ENCODE results near the gene MARVELD3.
"Not testable (repeated sequence)": the region's sequence is repeated elsewhere in the genome, so short reads cannot be mapped to it uniquely, and the experiment has no call there.

Gene MARVELD3, protein sequence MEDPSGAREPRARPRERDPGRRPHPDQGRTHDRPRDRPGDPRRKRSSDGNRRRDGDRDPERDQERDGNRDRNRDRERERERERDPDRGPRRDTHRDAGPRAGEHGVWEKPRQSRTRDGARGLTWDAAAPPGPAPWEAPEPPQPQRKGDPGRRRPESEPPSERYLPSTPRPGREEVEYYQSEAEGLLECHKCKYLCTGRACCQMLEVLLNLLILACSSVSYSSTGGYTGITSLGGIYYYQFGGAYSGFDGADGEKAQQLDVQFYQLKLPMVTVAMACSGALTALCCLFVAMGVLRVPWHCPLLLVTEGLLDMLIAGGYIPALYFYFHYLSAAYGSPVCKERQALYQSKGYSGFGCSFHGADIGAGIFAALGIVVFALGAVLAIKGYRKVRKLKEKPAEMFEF

DNA sequence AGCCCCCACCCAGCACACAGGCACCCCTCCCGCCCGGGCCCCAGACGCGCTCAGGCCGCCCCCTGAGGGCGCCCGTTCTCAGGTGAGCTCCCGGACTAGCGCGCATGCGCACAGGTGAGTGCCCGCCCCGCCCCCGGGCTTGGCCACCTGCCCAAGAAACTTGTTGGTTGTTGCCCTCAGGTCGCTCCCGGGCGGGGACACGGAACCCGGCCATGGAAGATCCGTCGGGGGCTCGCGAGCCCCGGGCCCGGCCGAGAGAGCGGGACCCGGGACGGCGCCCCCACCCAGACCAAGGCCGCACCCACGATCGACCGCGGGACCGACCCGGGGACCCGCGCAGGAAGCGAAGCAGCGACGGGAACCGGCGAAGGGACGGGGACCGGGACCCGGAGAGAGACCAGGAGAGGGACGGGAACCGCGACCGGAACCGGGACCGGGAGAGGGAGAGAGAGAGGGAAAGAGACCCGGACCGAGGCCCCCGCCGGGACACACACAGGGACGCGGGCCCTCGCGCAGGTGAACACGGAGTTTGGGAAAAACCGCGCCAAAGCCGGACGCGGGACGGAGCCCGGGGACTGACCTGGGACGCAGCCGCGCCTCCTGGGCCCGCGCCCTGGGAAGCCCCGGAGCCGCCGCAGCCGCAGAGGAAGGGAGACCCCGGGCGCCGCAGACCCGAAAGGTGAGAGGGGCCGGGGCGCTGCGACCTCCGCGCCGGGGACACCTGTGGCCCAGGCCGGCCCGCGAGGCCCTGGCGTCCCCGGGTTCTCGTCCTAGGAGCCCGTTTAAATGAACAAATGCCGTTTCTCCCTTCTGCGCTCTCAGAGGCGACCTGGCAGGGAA is at the start of gene MARVELD3:
Gene MARVELD3, plus strand, starts transcription at position 167 of the 840 bp plus-strand sequence. Its CDS starts 46 bp downstream, at position 213.
- in situ Hi-C loops (cut with HindIII; ENCODE audit: low sequenced_read_pairs): no loop called here

DNA sequence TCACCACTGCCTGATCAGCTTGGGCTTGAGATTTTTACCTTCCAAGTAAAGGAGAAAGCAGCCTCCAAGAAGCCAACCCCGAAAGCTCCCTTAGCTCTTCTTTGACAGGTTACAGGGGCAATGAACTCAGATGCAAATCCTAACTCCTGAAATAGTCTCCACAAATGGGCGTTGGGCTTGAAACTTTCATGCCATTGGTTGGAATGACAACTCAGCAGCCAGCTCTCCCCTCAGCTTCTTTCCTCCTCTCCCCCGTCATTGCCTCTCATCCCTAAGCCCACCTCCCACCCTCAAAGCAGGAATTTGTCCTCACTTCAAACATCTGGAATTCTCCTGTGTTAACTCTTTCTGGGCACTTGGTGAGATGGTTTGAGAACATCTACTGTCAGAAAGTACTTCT is 49.0 kb upstream of the MARVELD3 start, which contains the start of gene TAT:
Gene TAT, minus strand, starts transcription at position 122 of the 400 bp plus-strand sequence. CDS start 677 bp downstream, outside the sequence.
- in situ Hi-C loops (cut with HindIII; ENCODE audit: low sequenced_read_pairs): no loop called here

DNA sequence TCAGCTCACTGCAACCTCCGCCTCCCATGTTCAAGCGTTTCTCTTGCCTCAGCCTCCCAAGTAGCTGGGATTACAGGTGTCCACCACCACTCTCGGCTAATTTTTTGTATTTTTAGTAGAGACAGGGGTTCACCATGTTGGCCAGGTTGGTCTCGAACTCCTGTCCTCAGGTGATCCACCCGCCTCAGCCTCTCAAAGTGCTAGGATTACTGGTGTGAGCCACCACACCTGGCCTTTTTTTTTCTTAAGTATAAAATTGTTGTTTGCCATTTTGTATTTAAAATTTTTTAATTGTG is 43.5 kb upstream of the MARVELD3 start:
- in situ Hi-C loops (cut with HindIII; ENCODE audit: low sequenced_read_pairs): not testable (repeated sequence)

DNA sequence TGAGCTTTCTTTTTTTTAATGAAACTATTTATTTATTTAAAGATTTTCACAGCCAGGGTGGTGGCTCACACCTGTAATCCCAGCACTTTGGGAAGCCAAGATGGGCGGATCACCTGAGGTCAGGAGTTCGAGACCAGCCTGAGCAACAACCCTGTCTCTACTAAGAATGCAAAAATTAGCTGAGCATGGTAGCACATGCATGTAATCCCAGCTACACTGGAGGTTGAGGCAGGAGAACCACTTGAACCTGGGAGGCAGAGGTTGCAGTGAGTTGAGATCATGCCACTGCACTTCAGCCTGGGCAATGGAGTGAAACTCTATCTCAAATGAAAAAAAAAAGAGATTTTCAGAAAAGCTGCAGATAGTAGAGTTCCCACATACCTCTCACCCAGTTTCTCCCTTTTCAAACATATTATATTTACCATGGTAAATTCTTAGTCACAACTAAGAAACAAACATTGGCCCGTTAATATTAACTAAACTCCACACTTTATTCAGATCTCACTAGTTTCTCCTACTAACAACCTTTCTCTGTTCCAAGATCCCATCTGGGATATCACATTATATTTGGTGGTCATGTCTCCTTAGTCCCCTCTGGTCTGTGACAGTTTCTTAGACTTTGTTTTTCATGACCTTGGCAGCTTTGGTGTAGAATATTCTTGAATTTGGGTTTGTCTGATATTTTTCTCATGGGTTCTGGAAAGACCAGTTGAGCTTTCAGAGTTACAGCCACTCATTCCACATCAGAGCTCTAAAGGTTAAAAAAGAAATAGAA is 41.3 kb upstream of the MARVELD3 start:
- in situ Hi-C loops (cut with HindIII; ENCODE audit: low sequenced_read_pairs): no loop called here

DNA sequence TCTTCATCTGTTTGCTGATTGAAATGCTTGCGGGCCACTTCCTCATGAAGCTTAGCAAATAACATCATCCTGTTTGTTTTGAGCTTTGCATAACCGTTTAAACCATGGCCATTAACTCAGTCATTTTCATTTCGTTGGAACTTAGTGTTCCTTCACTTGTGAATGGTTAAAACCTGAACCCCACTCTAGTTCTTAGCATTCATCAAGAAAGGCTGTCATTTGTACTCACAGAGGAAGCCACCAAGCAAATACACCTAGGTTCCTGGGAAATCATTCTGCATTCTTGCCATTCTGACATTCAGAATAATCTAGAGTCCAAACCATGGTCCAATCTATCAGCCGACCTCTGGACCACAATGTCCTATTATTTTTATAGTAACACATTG is 40.7 kb upstream of the MARVELD3 start:
- in situ Hi-C loops (cut with HindIII; ENCODE audit: low sequenced_read_pairs): no loop called here

DNA sequence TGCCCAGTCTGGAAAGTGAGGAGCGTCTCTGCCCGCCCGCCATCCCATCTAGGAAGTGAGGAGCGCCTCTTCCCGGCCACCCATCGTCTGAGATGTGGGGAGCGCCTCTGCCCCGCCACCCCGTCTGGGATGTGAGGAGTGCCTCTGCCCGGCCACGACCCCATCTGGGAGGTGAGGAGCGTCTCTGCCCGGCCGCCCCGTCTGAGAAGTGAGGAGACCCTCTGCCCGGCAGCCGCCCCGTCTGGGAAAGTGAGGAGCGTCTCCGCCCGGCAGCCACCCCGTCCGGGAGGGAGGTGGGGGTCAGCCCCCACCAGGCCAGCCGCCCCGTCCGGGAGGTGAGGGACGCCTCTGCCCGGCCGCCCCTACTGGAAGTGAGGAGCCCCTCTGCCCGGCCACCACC is 36.6 kb upstream of the MARVELD3 start:
- in situ Hi-C loops (cut with HindIII; ENCODE audit: low sequenced_read_pairs): not testable (repeated sequence)

DNA sequence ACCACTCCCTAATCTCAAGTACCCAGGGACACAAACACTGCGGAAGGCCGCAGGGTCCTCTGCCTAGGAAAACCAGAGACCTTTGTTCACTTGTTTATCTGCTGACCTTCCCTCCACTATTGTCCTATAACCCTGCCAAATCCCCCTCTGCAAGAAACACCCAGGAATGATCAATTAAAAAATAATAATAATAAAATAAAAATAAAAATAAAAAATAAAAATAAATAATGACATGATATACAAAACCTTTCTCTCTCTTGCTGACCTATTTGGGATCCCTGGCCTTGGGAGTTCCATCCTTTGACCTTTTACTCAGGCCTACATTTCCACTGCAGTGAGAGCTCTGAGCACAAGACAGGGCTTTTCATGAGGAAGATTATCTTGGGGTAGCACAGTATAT is 35.9 kb upstream of the MARVELD3 start:
- in situ Hi-C loops (cut with HindIII; ENCODE audit: low sequenced_read_pairs): not testable (repeated sequence)

DNA sequence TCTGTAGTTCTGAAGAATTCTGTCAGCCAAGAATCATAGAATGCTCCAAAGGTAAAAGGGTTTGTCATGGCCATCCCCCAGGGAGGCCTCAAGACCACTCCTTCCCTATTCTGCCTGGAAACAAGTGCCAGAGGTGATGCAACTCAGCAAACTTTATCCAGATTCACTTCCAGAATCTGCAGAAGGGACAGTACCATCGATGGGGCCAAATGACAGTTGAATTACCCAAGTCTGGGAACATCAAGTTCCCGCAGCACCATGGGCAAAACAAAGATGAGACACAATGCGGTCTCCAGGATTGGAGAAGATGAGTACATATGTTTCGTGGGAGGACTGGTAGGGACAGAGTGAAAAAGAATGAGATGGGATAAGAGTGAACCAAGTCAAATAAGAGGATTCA is 35.4 kb upstream of the MARVELD3 start:
- in situ Hi-C loops (cut with HindIII; ENCODE audit: low sequenced_read_pairs): no loop called here

DNA sequence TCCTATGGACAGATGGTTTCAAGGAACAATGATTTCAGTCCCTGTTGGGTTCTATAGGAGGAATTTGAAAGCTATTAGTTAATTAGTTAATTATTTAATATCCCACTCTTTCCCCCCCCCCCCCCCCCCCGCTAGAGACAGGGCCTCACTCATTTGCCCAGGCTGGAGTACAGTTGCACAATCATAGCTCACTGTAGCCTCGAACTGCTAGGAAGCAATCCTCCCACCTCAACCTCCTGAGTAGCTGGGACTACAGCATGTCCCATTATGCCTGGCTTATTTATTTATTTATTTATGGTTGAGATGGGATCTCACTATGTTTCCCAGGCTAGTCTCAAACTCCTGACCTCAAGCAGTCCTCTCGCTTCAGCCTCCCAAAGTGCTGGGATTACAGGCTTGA is 34.1 kb upstream of the MARVELD3 start:
- in situ Hi-C loops (cut with HindIII; ENCODE audit: low sequenced_read_pairs): no loop called here

DNA sequence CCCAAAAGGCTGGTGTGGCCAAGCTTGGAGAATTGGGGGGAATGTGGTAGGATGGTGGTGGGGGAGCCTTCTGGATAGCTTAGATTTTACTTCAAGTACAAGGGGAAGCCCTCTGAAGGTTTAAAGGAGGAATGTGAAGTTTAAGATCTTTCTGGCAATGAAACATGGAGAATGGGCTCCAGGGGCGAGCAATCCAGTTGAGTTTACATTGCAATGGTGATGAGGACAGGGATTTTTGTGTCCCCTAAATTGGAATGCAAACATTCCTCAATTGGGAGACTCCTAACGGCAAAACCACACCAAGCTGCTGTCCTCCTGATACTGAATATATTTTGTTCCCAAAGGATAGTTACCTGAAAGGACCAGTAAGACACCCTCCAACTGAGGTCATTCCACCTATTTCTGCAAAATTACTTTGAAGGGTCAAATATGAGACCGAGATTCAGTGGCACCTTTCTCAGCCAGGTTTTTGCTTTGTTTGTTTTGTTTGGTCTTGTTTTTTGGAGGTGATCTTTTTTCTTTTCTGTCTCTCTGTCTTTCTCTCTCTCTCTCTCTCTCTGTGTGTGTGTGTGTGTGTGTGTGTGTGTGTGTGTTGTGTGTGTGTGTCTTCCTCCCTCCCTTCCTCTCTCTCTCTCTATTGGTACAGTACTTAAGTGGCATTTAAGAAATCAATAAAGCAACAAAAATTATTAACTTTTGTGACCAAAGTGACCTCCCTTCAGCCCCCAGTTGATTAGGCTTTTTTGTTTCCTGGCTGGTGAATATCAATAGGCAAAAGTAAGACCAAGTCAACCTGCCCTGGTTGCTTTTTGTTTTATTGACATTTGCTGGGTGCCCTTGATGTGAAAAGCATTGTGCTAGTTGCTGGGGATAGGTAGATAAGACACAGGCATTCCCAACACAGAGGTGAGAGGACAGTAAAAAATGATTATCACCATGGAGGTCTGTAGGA is 32.7 kb upstream of the MARVELD3 start:
- in situ Hi-C loops (cut with HindIII; ENCODE audit: low sequenced_read_pairs): no loop called here

DNA sequence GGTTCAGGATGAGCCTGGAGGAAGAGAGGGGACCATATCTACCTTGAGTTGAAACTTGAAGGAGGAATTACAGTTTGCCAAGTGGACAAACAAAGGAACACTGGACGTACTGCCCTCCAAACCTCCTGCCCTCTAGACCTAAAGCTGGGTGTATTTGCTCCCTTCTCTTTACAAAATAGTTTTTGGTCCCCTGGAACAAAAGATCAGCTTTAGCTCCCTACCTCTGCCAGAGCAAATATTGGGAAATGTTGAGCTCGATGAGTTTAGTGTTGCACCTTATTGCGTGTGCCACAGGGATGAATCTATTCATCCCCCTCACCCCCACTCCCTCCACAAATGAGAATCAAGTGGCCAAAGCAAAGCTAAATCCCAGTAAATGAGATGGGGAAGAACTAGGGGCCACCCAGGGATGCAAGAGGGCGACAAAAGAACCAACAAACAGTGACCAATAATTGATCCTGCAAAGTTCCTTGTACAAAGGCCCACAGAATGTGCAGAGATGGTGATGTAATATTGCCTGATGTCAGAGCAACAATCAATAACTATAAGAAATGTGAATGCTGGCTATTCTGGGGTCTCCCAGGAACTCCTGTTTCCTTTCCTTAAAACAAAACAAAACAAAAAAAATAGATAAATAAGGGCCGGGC is 31.9 kb upstream of the MARVELD3 start:
- in situ Hi-C loops (cut with HindIII; ENCODE audit: low sequenced_read_pairs): no loop called here

DNA sequence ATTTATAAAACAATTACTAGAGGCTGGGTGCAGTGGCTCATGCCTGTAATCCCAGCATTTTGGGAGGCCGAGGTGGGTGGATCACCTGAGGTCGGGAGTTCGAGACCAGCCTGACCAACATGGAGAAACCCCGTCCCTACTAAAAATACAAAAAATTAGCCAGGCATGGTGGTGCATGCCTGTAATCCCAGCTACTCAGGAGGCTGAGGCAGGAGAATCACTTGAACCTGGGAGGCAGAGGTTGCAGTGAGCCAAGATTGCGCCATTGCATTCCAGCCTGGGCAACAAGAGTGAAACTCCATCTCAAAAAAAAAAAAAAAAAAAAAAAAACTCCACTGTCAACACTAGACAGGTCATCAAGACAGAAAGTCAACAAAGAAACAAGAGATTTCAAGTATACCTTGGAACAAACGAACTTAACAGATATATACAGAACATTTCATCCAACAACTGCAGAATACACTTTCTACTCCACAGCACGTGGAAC is 30.6 kb upstream of the MARVELD3 start:
- in situ Hi-C loops (cut with HindIII; ENCODE audit: low sequenced_read_pairs): not testable (repeated sequence)

DNA sequence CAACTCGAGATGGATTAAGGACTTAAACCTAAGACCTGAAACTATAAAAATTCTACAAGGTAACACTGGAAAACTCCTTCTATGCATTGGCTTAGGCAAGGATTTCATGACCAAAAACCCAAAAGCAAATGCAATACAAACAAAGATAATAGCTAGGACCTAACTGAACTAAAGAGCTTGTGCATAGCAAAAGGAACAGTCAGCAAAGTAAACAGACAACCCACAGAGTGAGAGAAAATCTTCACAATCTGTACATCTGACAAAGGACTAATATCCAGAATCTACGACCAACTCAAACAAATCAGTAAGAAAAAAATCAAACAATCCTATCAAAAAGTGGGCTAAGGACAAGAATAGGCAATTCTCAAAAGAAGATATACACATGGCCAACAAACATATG is 27.6 kb upstream of the MARVELD3 start:
- in situ Hi-C loops (cut with HindIII; ENCODE audit: low sequenced_read_pairs): not testable (repeated sequence)

DNA sequence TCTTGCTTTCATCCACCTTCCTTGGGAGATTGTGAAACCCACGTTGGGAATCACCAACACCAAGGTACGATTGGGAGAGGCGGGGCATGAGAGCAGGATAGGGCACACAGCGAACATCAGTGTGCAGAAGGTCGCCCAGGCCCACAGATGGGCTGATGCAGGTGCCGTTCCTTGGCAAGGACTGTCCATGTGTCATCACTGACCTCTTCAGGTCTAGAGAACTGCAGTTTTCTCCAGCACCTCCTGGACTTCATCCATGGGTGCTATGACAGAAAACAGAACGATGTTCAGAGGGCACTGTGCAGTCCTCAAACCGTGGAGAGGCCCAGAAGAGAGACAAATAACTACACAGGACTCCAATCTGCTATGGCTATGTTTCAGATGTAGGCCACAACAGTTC is 25.2 kb upstream of the MARVELD3 start:
- in situ Hi-C loops (cut with HindIII; ENCODE audit: low sequenced_read_pairs): no loop called here

DNA sequence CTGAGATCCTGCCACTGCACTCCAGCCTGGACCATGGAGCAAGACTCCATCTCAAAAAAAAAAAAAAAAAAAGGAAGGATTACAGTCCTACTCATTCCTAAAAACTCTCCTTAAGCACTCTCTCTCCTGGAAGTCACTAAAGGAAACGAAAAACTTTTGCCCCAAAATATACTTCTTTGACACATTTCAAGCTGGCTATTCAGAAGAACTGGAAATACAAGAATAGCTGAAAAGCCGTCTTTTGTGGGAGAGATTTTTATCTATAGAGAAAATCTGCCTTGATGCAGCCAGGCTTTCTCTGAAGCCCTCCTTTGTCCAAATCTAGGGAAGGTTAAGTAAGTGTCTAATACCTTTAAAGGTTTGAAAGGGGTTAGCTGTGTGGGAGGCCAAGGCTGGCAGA is 16.9 kb upstream of the MARVELD3 start:
- in situ Hi-C loops (cut with HindIII; ENCODE audit: low sequenced_read_pairs): no loop called here

DNA sequence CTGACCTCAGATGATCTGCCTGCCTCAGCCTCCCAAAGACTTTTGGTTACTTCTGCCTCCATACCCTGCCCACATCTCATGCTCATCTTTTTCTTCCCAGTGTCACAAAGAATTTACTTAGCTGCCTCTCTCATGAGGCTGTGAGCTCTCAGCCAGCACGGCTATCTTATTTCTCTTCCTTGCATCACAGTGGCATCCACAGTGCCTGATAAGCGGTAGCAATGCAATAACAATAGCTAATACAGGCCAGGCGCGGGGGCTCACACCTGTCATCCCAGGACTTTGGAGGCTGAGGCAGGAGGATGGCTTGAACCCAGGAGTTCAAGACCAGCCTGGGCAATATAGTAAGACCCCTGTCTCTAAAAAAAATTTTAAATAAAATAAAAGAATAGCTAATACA is 15.5 kb upstream of the MARVELD3 start:
- in situ Hi-C loops (cut with HindIII; ENCODE audit: low sequenced_read_pairs): no loop called here

DNA sequence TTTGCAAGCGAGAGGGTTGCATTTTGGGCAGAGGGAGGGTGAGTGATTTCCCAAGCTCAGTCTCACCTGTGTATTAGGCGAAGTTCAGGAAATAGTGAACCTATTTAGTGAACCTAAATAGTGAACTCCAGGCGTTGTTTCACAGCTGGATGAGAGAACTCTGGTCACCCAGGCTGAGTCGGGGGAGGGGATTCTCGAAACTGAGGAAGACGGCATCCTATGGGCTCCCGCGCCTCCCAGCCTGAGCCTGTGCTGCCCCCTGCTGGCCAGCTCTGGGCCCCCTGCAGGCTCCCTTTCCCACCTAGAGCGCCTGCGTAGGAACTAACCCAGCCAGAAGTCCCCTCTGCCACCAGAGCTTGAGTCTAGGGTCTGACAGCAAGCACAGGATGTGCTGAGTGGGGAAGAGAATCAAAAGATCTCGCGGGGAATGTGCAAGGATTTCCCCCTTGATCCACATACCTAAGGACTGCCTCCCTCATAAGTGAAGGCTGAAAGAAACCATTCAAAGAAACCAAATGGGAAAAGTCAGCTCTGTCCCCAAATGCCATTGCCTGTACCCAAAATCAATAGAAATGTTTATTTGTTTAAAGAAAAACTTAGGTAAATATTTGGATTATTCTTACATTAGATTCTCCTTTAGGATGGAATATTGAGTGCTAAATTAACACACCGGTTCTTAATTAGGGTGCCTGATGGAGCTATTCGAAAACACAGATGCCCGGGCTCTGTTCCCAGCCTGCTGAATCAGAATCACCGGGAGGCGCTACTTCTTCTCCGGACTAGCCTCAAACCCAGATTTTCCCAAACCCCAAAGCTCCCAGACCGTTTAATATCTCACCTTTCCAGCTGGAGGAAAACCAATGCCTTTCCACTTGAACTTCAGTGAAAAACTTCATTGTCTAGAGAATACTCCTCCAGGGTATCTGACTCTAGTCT is 14.8 kb upstream of the MARVELD3 start:
- in situ Hi-C loops (cut with HindIII; ENCODE audit: low sequenced_read_pairs): no loop called here

DNA sequence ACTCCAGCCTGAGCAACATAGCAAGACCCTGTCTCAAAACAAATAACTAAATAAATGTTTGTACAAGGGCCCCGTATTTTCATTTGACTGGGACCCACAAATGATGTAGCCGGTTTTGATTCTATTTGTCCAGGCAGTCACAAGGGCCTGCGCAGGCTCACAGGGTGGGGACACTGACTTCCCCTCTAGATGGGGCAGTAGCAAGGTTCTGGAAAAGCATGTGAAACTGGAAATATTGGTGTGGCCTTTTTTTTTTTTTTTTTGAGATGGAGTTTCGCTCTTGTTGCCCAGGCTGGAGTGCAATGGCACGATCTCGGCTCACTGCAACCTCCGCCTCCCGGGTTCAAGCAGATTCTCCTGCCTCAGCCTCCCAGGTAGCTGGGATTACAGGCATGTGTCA is 11.0 kb upstream of the MARVELD3 start:
- in situ Hi-C loops (cut with HindIII; ENCODE audit: low sequenced_read_pairs): not testable (repeated sequence)

DNA sequence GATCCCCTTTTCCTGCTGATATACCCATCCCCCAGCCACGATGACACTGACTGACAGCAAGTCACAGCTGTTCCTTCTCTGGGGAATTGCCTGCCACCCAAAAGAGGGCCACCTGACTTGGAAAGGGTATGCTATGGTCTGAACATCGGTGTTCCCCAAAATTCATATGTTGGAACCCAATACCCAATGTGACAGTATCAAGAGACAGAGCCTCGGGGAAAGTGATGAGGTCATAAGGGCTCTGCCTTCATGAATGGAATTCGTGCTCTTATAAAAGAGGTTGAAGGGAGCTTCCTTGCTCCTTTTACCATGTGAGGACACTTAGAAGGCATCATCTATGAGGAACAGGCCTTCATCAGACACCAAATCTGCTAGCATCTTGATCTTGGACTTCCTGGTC is 7.6 kb upstream of the MARVELD3 start:
- in situ Hi-C loops (cut with HindIII; ENCODE audit: low sequenced_read_pairs): no loop called here
